GM12891 (cell line): ENCODE measurements around the gene ATP8B1.

Source experiments
- POLR2A ChIP-seq: IDR thresholded peaks from 2 replicates; pipeline ENCODE4 v1.6.1; 2011; ENCODE audit warnings: low read depth, low read length, control low read depth
- POLR2AphosphoS5 ChIP-seq: IDR thresholded peaks from 2 replicates; pipeline ENCODE4 v1.6.1; 2011; ENCODE audit warnings: low read depth, low read length, control low read depth

DNA sequence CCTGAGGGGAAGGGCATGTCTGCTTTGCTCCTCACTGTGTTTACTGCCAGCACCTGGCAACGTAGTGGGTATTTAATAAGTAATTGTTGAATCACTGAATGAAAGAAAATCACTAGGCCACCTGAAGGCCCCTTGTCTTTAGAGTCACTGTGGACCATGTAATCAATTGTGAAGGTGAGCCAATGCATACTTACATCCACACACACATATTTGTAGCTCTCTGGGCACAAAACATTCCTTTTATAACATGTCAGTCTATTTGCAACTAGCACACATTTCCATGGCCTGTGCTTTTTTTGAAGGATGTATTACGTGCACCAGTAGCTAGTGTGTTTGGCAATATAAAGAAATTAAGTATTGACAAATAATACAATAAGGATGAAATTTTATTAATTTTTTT lies 11.2 kb downstream of the ATP8B1 start:
- TF ChIP-seq POLR2AphosphoS5, result no peak
- TF ChIP-seq POLR2A, result no peak
